Measurements from ENCODE around the gene CCDC18. TPM values are rescaled to one million over a fixed set of nuclear protein-coding genes. Genes with fewer than 3 reads are reported as not detected.
"Not testable (repeated sequence)": the region's sequence is repeated elsewhere in the genome, so short reads cannot be mapped to it uniquely, and the experiment has no call there.

CCDC18 gene
- total RNA-seq, 2 experiments from 2014 or later, result 31.3 to 33.1 TPM

- peaks cover 3% of the 10 kb centered on the region for H3K4me1 Mint-ChIP-seq
- CTCF ChIA-PET, result interaction anchor here (1.1 kb wide), 1 partner anchor 260 kb away, joined by 3 read pairs; no protein-coding TSS in a partner anchor
- H3K4me3 Mint-ChIP-seq, result no peak overlapping the region
- H3K27me3 Mint-ChIP-seq, result no peaks in the 10 kb centered on the region
- H3K27ac Mint-ChIP-seq, result no peak overlapping the region
- POLR2A ChIA-PET, result no interaction called here
- H3K9me3 Mint-ChIP-seq, result peaks cover 11% of the 10 kb centered on the region
- H3K36me3 Mint-ChIP-seq (ENCODE audit: low read depth), result peaks cover 43% of the 10 kb centered on the region
- DNase-seq, result no peak
Measured at GRCh38 chr1:93253516-93253915, 73.0 kb downstream of the CCDC18 start.

DNA sequence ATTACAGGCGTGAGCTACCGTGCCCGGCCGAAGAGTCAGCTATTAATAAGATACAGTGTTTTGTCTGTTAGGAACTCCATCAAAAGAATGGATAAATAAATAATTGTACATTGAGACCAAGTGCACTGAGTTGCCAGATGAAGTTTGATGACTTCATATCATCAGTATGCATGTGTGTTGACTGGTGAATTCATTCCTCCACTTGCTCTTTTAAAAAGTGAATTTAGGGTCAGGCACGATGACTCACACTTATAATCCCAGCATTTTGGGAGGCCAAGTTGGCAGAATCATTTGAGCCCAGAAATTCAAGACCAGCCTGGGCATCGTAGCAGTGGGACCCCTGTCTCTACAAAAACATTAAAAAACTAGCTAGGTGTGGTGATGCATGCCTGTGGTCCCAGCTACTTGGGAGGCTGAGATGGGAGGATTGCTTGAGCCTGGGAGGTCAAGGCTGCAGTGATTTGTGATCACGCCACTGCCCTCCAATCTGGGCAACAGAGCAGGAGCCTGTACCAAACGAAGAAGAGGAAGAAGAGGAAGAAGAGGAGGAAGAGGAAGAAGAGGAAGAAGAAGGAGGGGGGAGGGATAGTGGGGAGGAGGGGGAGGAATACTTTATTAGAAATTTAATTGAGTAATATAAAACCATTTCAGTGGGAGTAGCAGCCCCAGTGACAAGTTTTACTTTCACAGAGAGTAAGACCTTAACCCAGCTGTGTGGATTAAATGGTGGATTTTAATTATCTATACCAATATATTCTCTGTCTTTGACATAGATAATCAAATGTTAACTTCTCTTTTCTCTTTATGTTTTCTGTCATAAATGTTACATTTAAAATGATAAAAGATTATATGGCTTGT lies 74.9 kb downstream of the CCDC18 start:
- Mint-ChIP-seq H3K27ac (no peak overlapping the region), H3K4me3 (no peak overlapping the region), H3K36me3 (ENCODE audit: low read depth) (peaks cover 39% of the 10 kb centered on the region), H3K9me3 (peaks cover 11% of the 10 kb centered on the region), H3K27me3 (no peaks in the 10 kb centered on the region), H3K4me1 (peaks cover 2% of the 10 kb centered on the region)
- POLR2A ChIA-PET, result no interaction called here
- CTCF ChIA-PET, result interaction anchor here (0.8 kb wide), 1 partner anchor 34 kb away, joined by 3 read pairs; no protein-coding TSS in a partner anchor
- DNase-seq, result no peak

GRCh38 chr1:93256433-93256832 lies 75.9 kb downstream of the CCDC18 start:
- H3K36me3 Mint-ChIP-seq (ENCODE audit: low read depth), result peaks cover 44% of the 10 kb centered on the region
- no peaks in the 10 kb centered on the region for H3K4me1 Mint-ChIP-seq
- DNase-seq, result no peak
- CTCF ChIA-PET, result no interaction called here
- H3K27me3 Mint-ChIP-seq, result no peaks in the 10 kb centered on the region
- H3K9me3 Mint-ChIP-seq, result peaks cover 12% of the 10 kb centered on the region
- POLR2A ChIA-PET, result no interaction called here
- no peak overlapping the region for H3K27ac Mint-ChIP-seq
- no peak overlapping the region for H3K4me3 Mint-ChIP-seq

GRCh38 chr1:93257889-93258288 lies 77.4 kb downstream of the CCDC18 start:
- H3K27me3 Mint-ChIP-seq, result no peaks in the 10 kb centered on the region
- no peak overlapping the region for H3K4me3 Mint-ChIP-seq
- H3K9me3 Mint-ChIP-seq, result peaks cover 14% of the 10 kb centered on the region
- ChIA-PET CTCF (no interaction called here), POLR2A (no interaction called here)
- no peaks in the 10 kb centered on the region for H3K4me1 Mint-ChIP-seq
- H3K36me3 Mint-ChIP-seq (ENCODE audit: low read depth), result peaks cover 45% of the 10 kb centered on the region
- no peak for DNase-seq
- no peak overlapping the region for H3K27ac Mint-ChIP-seq

DNA sequence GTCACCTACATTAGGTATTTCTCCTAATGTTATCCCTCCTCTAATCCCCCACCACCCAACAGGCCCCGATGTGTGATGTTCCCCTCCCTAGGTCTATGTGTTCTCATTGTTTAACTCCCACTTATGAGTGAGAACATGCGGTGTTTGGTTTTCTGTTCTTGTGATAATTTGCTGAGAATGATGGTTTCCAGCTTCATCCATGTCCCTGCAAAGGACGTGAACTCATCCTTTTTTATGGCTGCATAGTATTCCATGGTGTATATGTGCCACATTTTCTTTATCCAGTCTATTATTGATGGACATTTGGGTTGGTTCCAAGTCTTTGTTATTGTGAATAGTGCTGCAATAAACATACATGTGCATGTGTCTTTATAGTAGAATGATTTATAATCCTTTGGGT lies 80.2 kb downstream of the CCDC18 start:
- H3K27me3 Mint-ChIP-seq, POLR2A ChIA-PET, CTCF ChIA-PET, H3K27ac Mint-ChIP-seq, H3K4me1 Mint-ChIP-seq, DNase-seq, H3K4me3 Mint-ChIP-seq: not testable (repeated sequence)
- Mint-ChIP-seq H3K9me3 (peaks cover 23% of the 10 kb centered on the region), H3K36me3 (ENCODE audit: low read depth) (peaks cover 60% of the 10 kb centered on the region)

DNA sequence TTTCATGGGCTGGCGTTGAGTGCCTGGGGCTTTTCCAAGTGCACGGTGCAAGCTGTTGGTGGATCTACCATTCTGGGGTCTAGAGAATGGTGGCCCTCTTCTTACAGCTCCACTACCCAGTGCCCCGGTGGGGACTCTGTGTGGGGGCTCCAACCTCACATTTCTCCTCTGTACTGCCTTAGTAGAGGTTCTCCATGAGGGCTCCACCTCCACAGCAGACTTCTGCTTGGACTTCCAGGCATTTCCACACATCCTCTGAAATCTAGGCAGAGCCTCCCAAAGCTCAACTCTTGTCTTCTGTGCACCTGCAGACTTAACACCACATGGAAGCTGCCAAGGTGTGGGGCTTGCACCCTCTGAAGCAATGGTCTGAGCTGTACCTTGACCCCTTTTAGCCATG lies 82.1 kb downstream of the CCDC18 start:
- POLR2A ChIA-PET, result no interaction called here
- Mint-ChIP-seq H3K9me3 (peaks cover 34% of the 10 kb centered on the region), H3K36me3 (ENCODE audit: low read depth) (peaks cover 73% of the 10 kb centered on the region), H3K27ac (no peak overlapping the region), H3K4me3 (no peak overlapping the region), H3K4me1 (no peaks in the 10 kb centered on the region), H3K27me3 (no peaks in the 10 kb centered on the region)
- CTCF ChIA-PET, result no interaction called here
- DNase-seq, result no peak

- H3K4me3 Mint-ChIP-seq, H3K27ac Mint-ChIP-seq, DNase-seq, H3K4me1 Mint-ChIP-seq, POLR2A ChIA-PET, H3K27me3 Mint-ChIP-seq, CTCF ChIA-PET: not testable (repeated sequence)
- H3K36me3 Mint-ChIP-seq (ENCODE audit: low read depth), result peaks cover 49% of the 10 kb centered on the region
- H3K9me3 Mint-ChIP-seq, result peaks cover 15% of the 10 kb centered on the region
Measured at GRCh38 chr1:93268888-93269287, 88.4 kb downstream of the CCDC18 start.

DNA sequence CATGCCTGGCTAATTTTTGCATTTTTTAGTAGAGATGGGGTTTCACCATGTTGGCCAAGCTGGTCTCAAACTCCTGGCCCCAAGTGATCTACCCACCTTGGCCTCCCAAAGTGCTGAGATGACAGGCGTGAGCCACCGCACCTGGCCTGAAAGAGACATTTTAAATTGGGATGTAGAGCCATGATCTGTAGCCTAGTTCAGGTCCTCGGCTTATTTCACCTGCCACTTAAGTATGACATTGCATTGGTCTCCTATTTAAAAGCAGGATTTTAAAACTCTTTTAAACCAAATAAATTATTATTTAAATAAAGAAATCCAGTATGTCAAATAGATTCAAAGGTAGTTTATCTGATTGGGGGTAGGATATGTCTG lies 94.7 kb downstream of the CCDC18 start:
- POLR2A ChIA-PET, H3K27me3 Mint-ChIP-seq, H3K27ac Mint-ChIP-seq, H3K9me3 Mint-ChIP-seq, H3K4me1 Mint-ChIP-seq, DNase-seq, H3K4me3 Mint-ChIP-seq: not testable (repeated sequence)
- CTCF ChIA-PET, result interaction anchor here (0.8 kb wide), 1 partner anchor 11 kb away, joined by 4 read pairs; no protein-coding TSS in a partner anchor
- H3K36me3 Mint-ChIP-seq (ENCODE audit: low read depth), result peaks cover 19% of the 10 kb centered on the region

DNA sequence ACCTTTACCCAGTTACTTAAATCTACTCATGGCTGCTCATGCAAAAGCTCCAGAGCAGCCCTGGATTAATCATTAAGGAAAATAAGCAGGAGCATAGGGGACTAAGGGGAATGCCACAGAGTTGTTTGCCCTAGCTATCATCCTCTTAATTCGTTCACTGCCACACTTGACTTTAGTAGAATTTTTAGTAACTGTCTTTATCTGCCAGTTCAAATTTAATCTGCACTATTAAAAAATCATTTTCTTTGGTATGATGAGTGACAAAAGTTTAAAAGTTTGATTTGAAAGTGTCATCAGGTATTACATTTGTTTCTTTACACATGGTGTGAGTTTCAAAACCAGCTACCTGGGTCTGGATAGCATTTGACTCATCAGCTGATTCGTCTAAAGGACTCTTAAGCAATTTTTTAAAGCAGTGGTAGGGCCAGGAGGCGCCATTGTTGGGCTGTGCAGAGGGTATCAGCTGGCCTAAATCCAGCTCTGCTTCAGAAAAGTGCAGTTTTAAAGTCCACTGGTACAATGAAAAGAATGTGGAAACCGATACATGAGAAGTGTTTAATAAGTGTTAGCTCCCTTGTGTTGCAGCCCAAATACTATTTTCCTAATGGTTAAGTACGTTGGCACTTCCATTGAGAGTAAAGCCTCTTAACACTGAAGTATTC lies 95.2 kb downstream of the CCDC18 start:
- Mint-ChIP-seq H3K9me3 (peaks cover 5% of the 10 kb centered on the region), H3K27ac (no peak overlapping the region), H3K36me3 (ENCODE audit: low read depth) (peaks cover 23% of the 10 kb centered on the region), H3K4me3 (no peak overlapping the region), H3K27me3 (no peaks in the 10 kb centered on the region), H3K4me1 (no peaks in the 10 kb centered on the region)
- POLR2A ChIA-PET, result no interaction called here
- no peak for DNase-seq
- CTCF ChIA-PET, result interaction anchor here (0.8 kb wide), 1 partner anchor 12 kb away, joined by 4 read pairs; no protein-coding TSS in a partner anchor

DNA sequence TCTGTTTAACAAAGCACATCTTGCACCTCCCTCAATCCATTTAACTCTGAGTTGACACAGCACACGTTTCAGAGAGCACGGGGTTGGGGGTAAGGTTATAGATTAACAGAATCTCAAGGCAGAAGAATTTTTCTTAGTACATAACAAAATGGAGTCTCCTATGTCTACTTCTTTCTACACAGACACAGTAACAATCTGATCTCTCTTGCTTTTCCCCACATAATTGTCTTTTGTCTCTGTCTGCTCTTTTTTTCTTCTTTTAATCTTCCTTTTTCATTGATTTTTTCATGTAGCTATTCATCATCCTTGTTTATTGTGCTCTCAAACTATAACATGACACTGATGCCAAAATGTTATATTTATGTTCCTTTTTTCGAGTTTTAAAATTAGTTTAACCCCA lies 97.0 kb downstream of the CCDC18 start:
- H3K27me3 Mint-ChIP-seq, CTCF ChIA-PET, DNase-seq, POLR2A ChIA-PET, H3K4me3 Mint-ChIP-seq, H3K9me3 Mint-ChIP-seq, H3K4me1 Mint-ChIP-seq, H3K27ac Mint-ChIP-seq: not testable (repeated sequence)
- H3K36me3 Mint-ChIP-seq (ENCODE audit: low read depth), result peaks cover 24% of the 10 kb centered on the region

- CTCF ChIA-PET, result interaction anchor here (1.3 kb wide), 1 partner anchor 13 kb away, joined by 5 read pairs; no protein-coding TSS in a partner anchor
Measured at GRCh38 chr1:93283496-93283895, 103.0 kb downstream of the CCDC18 start.

DNA sequence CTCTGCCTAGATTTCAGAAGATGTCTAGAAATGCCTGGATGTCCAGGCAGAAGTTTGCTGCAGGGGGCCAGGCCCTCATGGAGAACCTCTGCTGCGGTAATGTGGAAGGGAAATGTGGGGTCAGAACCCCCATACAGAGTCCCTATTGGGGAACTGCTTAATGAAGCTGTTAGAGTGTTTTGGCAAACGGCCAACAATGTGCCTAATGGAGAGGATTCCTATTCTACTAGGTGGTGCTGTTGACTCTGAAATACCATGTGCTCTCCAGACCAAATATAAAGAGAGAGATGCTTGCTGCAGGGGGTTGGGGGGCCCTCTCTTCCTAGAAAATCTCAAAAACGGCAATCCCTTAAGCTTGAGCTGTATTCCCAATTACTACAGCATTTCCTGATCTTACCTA lies 108.0 kb downstream of the CCDC18 start:
- H3K36me3 Mint-ChIP-seq (ENCODE audit: low read depth), result peaks cover 33% of the 10 kb centered on the region
- H3K4me3 Mint-ChIP-seq, result no peak overlapping the region
- no peak for DNase-seq
- H3K4me1 Mint-ChIP-seq, result no peaks in the 10 kb centered on the region
- ChIA-PET POLR2A (no interaction called here), CTCF (no interaction called here)
- no peaks in the 10 kb centered on the region for H3K27me3 Mint-ChIP-seq
- H3K9me3 Mint-ChIP-seq, result peaks cover 12% of the 10 kb centered on the region
- no peak overlapping the region for H3K27ac Mint-ChIP-seq

More at GRCh38 chr1:93283496-93283895, 103.0 kb downstream of the CCDC18 start:
- Mint-ChIP-seq H3K4me1 (no peaks in the 10 kb centered on the region), H3K36me3 (ENCODE audit: low read depth) (peaks cover 33% of the 10 kb centered on the region), H3K4me3 (no peak overlapping the region), H3K9me3 (peaks cover 11% of the 10 kb centered on the region), H3K27ac (no peak overlapping the region), H3K27me3 (no peaks in the 10 kb centered on the region)
- no peak for DNase-seq
- POLR2A ChIA-PET, result no interaction called here

DNA sequence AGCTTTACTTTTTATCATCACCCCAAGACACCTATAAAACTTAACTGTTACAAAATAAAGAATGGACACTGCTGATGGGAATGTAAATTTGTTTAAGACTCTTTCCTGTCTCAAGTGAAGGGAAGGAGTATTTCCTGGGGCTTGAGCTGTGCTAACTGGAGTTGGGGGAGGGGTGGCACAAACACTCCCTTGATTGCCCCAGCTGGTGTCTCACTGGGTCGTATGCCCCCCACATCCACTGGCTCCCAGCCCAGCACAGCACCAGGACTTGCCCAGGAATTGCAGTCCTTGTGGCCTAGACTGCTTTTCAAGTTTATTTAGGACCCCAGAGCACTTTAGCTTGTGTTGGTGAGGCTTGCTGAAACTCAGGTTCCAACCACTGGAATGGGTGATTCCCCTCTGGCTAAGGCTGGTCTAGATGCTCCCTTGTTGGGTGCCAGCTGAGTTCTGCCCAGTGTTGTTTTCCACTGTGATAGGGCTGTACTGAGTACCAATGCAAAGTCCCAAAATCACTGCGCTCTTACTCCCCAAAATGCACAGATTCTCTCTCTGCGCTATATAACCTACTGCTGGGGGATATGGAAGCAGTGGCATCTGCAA lies 116.1 kb downstream of the CCDC18 start:
- DNase-seq, result no peak
- Mint-ChIP-seq H3K27ac (no peak overlapping the region), H3K9me3 (peaks cover 3% of the 10 kb centered on the region), H3K36me3 (ENCODE audit: low read depth) (peaks cover 3% of the 10 kb centered on the region), H3K4me3 (no peak overlapping the region), H3K27me3 (no peaks in the 10 kb centered on the region), H3K4me1 (no peaks in the 10 kb centered on the region)
- POLR2A ChIA-PET, result no interaction called here
- CTCF ChIA-PET, result interaction anchor here (0.8 to 1.3 kb wide), 2 partner anchors 8 to 13 kb away, joined by 3 to 5 read pairs; no protein-coding TSS in a partner anchor

Data from activated CD4-positive, alpha-beta T cell treated with anti-CD3 and anti-CD28 coated beads, Interleukin-2, amount 10 ng/mL, durations not matched to agents 7 days and 5 days (primary cell).